ENCODE measurements around the gene HOXC9. TPM values are rescaled to one million over a fixed set of nuclear protein-coding genes. Genes with fewer than 3 reads are reported as not detected.

The HOXC9 gene
- total RNA-seq, 1 experiment from 2014 or later: 0.76 TPM

GRCh38 chr12:53963005-53963404 is 37.0 kb upstream of the HOXC9 start:
- DNase-seq (ENCODE audit: low spot score): no peak

DNA sequence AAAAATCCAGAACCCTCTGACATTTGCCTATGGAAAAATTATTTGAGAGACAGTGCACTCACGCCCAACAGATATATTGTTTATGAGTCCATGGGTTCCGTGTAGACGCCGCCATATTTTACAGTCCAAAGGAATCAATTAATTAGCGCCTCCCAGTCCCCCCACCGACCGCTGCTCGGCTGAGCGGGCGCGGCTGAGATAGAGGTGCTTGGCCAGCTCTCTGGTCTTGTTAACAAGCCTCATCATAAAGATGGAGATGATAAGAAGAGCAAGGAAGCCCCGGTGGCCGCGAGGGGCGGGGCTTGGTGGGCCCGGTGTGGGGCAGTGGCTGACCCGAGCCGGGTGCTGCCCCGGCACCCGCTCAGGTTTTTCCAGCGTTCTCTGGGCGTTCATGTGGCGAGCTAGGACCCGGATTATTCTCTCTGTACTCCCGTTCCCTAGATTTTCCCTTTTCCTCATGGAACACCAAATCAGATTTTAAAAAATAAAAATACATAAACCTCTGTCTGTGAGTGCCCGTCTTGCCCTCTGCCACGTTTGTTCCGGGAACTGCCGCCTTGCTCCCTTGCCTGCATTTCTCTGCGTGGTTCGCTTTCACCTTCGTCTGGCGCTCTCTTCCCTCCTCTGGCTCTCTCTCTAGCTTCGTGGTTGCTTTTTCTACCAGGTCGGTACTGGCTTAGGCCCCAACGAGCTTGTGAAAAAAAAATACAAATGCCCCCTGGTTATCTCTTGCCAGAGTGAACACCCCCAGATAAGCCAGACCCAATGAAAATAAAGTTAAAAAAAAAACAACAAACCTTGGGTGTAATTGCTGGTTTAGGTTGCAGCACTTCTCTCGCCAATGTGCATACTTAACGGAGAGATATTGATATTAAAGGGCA is 36.3 kb upstream of the HOXC9 start:
- DNase-seq (ENCODE audit: low spot score): peak; percentile 47

DNA sequence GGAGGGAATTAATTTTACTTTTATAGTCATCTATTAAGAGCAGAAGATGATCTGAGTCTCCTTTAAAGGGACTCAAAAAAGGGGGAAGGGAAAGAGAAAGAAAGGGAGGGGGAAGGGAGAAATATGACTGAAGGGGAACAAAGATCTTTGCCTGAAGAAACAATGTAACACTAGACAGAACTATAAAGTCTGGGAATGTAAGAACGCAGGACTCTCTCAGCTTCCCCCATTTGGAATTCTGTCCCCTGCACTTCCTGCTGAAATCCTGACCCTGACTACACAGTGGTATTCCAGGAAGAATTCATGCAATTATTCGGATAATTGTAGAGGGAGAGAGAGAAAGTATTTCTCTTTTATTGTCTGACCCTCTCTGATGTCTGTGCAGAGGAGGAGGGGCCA is 35.6 kb upstream of the HOXC9 start:
- no peak for DNase-seq (ENCODE audit: low spot score)

- DNase-seq (ENCODE audit: low spot score): no peak
Observed at GRCh38 chr12:53965281-53966084, 34.5 kb upstream of the HOXC9 start.

DNA sequence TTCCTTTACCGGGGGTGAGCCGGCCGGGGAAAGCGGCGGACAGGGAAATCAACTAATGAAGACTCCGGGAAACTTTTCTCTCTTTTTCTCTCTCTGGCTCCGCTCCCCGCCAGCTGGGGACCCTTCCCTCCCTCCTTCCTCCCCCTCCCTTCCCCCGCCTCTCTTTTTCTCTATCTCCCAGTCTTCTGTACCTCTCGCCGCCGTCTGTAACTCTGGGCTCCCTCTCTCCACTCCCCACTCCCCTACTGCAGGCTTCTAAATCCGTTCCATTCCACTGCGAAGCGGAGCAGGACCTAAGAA is 33.9 kb upstream of the HOXC9 start:
- DNase-seq (ENCODE audit: low spot score): no peak

GRCh38 chr12:53966385-53967133 is 33.4 kb upstream of the HOXC9 start:
- DNase-seq (ENCODE audit: low spot score): no peak

DNA sequence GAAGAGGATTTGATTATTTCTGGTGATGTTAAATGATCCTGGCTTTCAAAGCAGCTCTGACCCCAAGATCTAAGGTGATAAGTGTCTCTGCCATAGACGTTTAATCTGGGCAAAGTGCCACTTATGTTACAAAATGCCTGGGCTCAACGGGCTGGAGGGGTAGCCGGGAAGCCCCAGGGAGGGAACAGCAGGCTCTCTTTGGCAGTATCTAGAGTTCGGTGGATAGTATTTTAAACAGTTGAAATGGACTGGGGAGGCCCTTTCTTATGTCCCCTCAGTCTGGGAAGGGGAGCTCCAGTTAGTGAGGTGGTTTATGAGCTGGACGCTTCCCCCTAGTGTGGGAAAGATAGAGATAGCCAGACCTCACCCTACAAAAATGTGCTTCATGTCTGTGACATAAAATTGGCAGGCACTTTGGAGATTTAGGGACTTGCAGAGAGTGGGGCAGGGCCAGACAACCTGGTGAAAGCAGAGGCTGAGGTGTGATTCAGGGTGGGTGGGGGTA is 32.5 kb upstream of the HOXC9 start:
- DNase-seq (ENCODE audit: low spot score): no peak

DNA sequence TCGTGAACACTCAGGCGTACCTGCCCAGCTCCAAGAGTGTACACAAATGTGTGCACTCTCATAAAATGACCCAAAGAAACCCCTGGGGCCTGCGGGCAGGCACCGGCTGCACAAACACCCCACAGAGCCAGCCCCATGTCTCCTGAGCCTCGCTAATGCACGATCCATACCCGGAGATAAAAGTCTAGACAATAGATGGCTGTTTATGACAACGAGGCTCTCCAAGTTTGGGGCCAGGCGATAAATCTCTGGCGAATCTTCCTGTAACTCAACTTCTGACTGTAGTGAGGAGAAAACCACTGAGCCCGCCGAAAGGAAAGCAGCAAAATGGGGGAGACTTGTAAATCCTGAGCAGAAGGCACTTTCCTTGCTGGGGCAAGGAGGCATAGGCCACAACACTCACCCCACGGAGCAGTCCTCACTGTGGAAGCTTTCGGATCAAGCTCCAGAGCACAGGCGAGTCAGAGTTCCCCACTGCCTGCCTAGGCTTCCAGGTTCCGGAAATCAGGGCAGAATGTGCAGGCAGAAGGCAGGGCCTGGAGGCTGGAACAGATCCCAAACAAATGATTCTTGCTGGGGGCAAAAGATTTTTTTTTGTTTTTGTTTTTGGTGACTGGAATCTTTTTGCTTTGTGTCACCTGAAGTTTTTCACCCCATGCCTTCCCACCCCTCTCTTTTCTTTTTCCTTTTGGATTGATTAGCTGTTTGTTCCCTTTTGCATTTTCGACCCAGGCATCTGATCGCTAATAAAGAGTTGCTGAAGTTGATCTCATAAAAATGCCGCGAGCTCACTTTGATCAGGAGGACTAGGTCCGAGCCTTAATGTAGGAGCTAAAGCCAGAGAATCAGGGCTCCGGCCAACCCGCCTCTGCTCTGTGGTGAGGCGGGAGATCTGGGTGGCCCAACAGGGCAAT is 31.5 kb upstream of the HOXC9 start:
- DNase-seq (ENCODE audit: low spot score): peak; percentile 58

DNA sequence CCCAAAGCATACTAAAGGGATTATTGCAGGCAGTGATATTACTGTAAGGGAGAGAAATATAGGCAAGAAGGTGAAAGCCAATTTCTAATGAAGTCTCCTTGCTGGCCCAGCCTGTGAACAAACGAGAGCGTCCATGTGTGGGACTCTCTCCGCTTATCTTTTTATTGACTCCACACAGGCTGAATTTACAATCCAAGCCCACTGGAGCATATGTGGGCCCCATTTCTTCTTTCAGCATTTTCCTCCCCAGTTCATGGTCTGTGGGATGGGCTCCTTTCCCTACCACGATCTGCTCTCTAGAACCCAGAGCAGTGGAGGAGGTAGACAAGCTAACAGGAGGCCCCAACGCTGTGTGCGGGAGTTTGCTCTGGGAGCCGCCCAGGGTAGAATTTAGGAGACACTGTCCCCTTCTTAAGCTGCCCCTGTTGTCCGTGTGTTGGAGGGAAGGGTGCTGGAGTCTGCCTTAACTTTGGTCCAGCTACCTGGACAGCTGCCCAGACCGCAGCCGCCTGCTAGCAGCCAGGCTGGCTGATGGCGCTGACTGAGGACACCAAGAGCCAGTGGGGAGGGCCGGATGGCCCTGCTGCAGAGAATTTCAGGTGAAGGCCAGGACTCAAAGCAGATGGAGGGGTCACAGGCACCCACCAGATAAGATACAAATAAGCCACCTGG is 30.2 kb upstream of the HOXC9 start:
- DNase-seq (ENCODE audit: low spot score): no peak

- no peak for DNase-seq (ENCODE audit: low spot score)
Observed at GRCh38 chr12:53970451-53970850, 29.5 kb upstream of the HOXC9 start.

DNA sequence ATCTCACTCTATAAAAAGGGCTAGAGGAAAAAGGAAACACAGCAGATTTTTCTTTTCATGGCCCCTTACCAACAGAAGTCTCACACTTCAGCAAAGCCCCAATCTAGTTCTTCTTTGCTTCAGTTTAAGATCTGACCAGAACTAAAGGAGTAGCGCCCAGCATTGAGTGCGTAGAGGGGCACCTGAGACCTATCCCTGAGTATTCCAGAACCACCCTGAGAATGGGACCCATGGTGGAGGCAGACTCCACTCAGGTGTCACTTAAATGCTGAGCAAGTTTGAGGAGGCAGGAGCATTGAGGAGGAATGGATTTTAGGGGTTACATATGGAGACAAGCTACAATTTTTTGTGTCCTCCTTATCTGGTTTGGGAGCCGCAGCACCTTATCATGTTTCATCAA is 28.8 kb upstream of the HOXC9 start:
- DNase-seq (ENCODE audit: low spot score): no peak

- no peak for DNase-seq (ENCODE audit: low spot score)
Observed at GRCh38 chr12:53971686-53972085, 28.3 kb upstream of the HOXC9 start.

DNA sequence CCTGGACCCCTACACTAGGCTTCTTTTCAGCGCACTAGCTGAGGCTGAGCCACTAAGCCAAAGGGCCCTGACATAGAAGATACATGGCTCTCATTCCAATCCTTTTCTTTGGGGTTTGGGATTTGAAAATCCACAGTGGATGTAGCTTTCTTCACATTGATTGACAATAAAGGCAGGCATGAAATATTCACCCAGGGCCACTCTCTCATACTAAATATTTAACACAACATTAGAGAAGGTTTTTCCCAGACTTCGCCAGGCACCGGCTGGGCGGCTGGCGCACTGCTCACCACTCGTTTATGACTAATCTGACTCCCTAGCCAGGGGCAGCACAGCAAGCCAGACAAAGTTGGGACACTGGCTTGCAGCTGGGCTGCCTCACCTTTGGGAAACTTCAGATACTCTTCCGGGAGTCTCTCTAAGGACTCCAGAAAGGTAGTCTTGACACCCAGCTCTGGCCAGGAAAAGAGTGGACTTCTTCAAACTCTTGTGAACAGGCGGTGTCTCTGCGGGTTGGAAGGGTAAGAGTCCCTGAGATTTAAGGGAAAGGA is 27.7 kb upstream of the HOXC9 start:
- peak; percentile 44 for DNase-seq (ENCODE audit: low spot score)

GRCh38 chr12:53972722-53973235 is 27.2 kb upstream of the HOXC9 start, which contains the start of gene HOXC11:
Gene HOXC11, plus strand, starts transcription at chr12:53973126. Its CDS starts 116 bp downstream, at chr12:53973242.
- DNase-seq (ENCODE audit: low spot score): no peak

DNA sequence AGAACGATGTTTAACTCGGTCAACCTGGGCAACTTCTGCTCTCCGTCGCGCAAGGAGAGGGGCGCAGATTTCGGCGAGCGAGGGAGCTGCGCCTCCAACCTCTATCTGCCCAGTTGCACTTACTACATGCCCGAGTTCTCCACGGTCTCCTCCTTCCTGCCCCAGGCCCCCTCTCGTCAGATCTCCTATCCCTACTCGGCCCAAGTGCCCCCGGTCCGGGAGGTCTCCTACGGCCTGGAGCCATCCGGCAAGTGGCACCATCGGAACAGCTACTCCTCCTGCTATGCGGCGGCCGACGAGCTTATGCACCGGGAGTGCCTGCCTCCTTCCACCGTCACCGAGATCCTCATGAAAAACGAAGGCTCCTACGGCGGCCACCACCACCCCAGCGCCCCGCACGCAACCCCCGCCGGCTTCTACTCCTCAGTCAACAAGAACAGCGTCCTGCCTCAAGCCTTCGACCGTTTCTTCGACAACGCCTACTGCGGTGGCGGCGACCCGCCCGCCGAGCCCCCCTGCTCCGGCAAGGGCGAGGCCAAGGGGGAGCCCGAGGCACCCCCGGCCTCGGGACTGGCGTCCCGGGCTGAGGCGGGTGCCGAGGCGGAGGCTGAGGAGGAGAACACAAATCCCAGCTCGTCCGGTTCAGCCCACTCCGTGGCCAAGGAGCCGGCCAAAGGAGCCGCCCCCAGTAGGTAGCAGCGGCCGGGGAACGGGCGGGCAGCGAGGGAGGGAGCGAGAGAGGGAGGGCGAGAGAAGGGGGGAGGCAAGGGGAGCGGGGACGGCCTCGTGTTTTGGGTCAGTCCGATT is 26.5 kb upstream of the HOXC9 start:
- no peak for DNase-seq (ENCODE audit: low spot score)

DNA sequence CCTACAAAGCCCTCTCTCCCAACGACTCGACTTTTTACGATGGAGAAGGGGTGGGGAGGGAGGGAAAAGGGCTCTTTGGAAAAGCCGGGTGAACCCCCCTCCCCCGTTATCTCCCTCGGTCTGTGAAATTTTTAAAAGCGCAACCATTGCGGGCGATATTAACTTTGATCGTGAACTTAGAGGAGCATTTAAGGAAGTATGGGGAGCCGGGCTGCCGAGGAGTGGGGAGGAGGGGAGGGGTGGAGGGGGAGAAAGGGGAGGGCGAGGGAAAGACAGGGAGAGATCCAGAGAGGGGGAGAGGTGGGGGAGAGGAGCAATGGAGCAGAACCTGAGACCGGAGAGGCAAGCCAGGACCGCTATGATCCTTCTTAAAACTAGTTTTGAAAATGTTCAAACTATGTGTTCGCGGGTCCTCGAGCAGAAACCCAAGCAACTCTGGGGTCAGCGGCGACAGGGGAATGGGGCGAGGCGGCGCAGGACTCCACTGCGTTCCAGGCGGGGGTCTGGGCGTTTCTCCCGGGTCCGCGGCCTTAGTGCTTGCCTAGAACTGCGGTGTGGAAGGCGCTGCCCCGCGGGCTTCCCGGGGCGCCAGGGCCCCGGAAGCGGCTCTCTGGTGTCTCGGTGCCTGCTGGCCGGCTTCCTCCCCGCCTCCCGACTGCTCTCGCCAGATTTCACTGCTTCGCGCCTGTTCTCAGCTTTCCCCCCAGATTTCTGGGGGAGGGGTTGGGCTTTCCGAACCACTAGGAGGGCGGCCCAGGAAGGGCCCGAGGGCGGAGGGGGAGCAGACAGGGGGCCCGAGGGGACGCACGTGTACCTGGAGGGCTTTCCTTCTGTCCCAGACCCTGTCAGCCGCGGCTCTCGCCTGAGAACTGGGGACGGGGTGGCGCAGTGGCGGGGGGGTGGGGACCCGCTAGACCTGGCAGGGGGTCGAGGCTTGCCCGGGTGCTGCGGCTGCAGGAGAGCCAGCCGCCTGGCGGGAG is 25.6 kb upstream of the HOXC9 start, which contains the start of gene HOTAIR:
HOTAIR (minus strand) TSS at position 871 of the 980 bp plus-strand sequence.
- DNase-seq (ENCODE audit: low spot score): no peak

GRCh38 chr12:53975064-53975471 is 24.9 kb upstream of the HOXC9 start:
- no peak for DNase-seq (ENCODE audit: low spot score)
